ENCODE data around the gene FBLN1. TPM values are rescaled to one million over a fixed set of nuclear protein-coding genes. Genes with fewer than 3 reads are reported as not detected.

The FBLN1 gene
- total RNA-seq, 1 experiment from 2014 or later: 158 TPM

DNA sequence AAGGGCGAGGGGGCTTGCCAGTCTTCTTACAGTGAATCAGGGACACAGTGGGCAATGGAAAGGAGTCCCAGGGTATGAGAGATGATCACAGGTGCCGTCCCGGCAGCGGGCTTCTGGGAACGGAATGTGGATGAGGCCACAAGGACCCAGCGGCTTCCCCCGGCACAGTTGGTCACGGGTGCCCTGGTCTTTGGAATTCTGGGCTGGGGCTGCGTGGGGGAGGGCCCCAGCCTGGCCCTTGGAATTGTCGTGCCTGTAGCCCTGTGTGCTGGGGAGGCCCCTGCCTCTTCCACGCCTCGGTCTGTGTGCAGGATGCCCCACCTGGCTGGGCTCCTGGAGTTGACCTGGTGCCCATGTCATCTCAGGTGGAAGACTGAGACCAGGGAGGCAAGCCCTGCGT, 76.6 kb downstream of the FBLN1 start:
- no peak for TF ChIP-seq EZH2 (IDR thresholded peaks at IDR 0.05; ENCODE audit: low read depth)
- CTCF ChIA-PET: no interaction called here
- intact Hi-C loops (cut with micrococcal nuclease; ENCODE audit: unreplicated experiment): loop anchor here (5.0 to 10.0 kb wide), 2 partner anchors 253 to 535 kb away; no protein-coding TSS in a partner anchor

DNA sequence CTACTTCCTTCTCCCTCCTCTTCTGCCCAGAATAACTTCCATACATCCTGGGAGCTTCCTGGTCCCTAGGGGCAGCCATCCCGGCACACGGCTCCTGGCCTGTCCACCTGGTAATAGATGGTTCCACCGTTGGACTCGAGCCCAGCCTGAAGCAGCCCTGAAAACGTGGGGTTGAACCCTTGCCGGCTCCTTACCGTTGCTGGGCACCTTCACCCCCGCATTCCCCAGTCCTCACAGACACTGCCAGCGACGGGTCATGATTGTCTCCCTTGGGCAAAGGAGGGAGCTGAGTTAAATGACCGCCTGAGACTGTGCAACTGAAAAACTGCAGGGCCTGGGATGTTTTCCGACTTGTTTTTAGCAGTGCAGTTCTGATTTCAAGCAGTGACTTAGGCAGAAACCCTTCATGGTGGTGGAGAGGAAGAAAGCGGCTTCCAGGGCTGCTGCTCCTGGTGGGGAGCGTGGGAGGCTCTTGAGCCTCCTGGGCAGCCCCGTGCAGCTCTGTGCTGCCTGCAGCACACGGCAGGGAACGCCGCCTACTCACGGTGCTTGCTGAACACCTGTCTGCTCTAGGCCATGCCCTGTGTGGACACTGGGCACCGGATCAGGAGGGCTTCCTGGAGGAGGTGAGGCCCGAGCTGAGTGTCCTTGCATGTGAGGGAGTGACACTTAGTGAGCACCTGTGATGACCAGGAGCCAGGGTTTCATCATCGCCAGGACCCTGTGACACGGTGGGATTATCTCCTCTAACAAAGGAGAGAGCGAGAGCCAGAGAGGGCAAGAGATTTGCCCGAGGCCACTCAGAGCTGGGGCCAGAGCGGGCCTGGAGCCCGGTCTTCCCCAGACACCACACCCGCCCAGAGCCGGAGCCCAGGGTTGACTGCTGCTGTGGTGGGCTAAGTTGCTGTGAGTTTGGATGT, 77.4 kb downstream of the FBLN1 start:
- Histone ChIP-seq H3K27ac (no peak overlapping the region), H3K4me1 (replicated peaks; ENCODE audit: insufficient read depth) (no peaks in the 10 kb centered on the region), H3K36me3 (ENCODE audit: low read depth) (no peaks in the 10 kb centered on the region), H3K9me2 (ENCODE audit: insufficient read depth) (no peaks in the 10 kb centered on the region), H4K20me1 (ENCODE audit: insufficient read depth) (no peaks in the 10 kb centered on the region), H3K9me3 (ENCODE audit: insufficient read depth, low read depth) (no peaks in the 10 kb centered on the region), H3K4me2 (no peak overlapping the region), H3K79me2 (ENCODE audit: low read depth) (no peaks in the 10 kb centered on the region), H2AFZ (no peak overlapping the region), H3K27me3 (ENCODE audit: insufficient read depth, low read depth) (no peaks in the 10 kb centered on the region), H3F3A (ENCODE audit: insufficient read depth, low read depth) (no peaks in the 10 kb centered on the region), H3K4me3 (no peak overlapping the region)
- BruUV-seq (replicated peaks): no TSS peak
- POLR2A ChIA-PET (ENCODE audit: unreplicated experiment): no interaction called here
- no peak for TF ChIP-seq EZH2 (IDR thresholded peaks at IDR 0.05; ENCODE audit: low read depth)
- TF ChIP-seq, protein P1, sequence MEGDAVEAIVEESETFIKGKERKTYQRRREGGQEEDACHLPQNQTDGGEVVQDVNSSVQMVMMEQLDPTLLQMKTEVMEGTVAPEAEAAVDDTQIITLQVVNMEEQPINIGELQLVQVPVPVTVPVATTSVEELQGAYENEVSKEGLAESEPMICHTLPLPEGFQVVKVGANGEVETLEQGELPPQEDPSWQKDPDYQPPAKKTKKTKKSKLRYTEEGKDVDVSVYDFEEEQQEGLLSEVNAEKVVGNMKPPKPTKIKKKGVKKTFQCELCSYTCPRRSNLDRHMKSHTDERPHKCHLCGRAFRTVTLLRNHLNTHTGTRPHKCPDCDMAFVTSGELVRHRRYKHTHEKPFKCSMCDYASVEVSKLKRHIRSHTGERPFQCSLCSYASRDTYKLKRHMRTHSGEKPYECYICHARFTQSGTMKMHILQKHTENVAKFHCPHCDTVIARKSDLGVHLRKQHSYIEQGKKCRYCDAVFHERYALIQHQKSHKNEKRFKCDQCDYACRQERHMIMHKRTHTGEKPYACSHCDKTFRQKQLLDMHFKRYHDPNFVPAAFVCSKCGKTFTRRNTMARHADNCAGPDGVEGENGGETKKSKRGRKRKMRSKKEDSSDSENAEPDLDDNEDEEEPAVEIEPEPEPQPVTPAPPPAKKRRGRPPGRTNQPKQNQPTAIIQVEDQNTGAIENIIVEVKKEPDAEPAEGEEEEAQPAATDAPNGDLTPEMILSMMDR (conservative IDR thresholded peaks at IDR 0.05): no peak
- CTCF ChIA-PET: no interaction called here
- no peak for DNase-seq
- intact Hi-C loops (cut with micrococcal nuclease; ENCODE audit: unreplicated experiment): loop anchor here (5.0 to 10.0 kb wide), 2 partner anchors 252 to 535 kb away; no protein-coding TSS in a partner anchor

More for the DNA sequence above, 76.6 kb downstream of the FBLN1 start:
- no peak overlapping the region for H2AFZ ChIP-seq
- no peaks in the 10 kb centered on the region for H4K20me1 ChIP-seq (ENCODE audit: insufficient read depth)
- no peaks in the 10 kb centered on the region for H3K79me2 ChIP-seq (ENCODE audit: low read depth)
- no peaks in the 10 kb centered on the region for H3F3A ChIP-seq (ENCODE audit: insufficient read depth, low read depth)
- no peaks in the 10 kb centered on the region for H3K4me1 ChIP-seq (replicated peaks; ENCODE audit: insufficient read depth)
- no peak overlapping the region for H3K4me3 ChIP-seq
- H3K27ac ChIP-seq: no peak overlapping the region
- no peaks in the 10 kb centered on the region for H3K36me3 ChIP-seq (ENCODE audit: low read depth)
- no peaks in the 10 kb centered on the region for H3K9me2 ChIP-seq (ENCODE audit: insufficient read depth)
- H3K4me2 ChIP-seq: no peak overlapping the region
- DNase-seq: no peak
- POLR2A ChIA-PET (ENCODE audit: unreplicated experiment): no interaction called here
- no peaks in the 10 kb centered on the region for H3K9me3 ChIP-seq (ENCODE audit: insufficient read depth, low read depth)
- H3K27me3 ChIP-seq (ENCODE audit: insufficient read depth, low read depth): no peaks in the 10 kb centered on the region
- BruUV-seq (replicated peaks): no TSS peak

DNA sequence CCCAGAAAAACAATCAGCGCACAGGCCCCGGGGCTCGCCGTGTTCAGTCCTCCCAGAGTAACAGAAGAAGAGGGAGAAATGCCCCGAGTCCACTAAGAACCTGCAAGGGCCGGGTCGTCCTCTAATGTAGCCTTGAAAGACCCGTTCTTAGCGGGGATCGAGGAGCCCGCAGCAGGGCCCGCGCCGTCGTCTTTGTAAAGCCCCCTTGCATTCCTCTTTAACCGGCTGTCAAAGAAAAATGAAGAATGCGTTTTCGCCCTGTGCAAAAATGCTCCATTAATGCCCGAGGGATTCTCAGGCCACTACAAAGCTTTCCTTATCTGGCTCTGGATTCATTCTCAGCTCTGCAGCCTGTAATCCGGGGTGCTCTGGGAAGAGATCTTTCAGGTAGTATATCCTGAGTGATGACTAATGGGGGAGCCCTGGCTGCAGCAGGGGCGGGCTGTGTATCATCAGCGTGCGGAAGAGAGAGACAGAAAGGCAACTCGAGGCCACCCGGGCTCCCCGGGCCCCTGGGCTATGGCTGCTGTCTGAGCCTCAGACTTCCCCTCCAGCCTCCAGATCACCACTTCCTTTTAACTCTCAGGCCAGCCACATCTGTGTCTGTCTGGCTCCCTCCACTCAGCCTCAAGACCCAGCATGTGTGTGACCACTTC, 78.2 kb downstream of the FBLN1 start:
- no peak for TF ChIP-seq EZH2 (IDR thresholded peaks at IDR 0.05; ENCODE audit: low read depth)
- TF ChIP-seq, protein P1 (conservative IDR thresholded peaks at IDR 0.05): no peak
- Histone ChIP-seq H4K20me1 (ENCODE audit: insufficient read depth) (no peaks in the 10 kb centered on the region), H2AFZ (no peak overlapping the region), H3K4me1 (replicated peaks; ENCODE audit: insufficient read depth) (no peaks in the 10 kb centered on the region), H3K4me2 (no peak overlapping the region), H3K4me3 (no peak overlapping the region), H3K9me3 (ENCODE audit: insufficient read depth, low read depth) (no peaks in the 10 kb centered on the region), H3K9me2 (ENCODE audit: insufficient read depth) (no peaks in the 10 kb centered on the region), H3K27ac (no peak overlapping the region), H3F3A (ENCODE audit: insufficient read depth, low read depth) (no peaks in the 10 kb centered on the region), H3K79me2 (ENCODE audit: low read depth) (no peaks in the 10 kb centered on the region), H3K36me3 (ENCODE audit: low read depth) (no peaks in the 10 kb centered on the region), H3K27me3 (ENCODE audit: insufficient read depth, low read depth) (no peaks in the 10 kb centered on the region)
- no TSS peak for BruUV-seq (replicated peaks)
- intact Hi-C loops (cut with micrococcal nuclease; ENCODE audit: unreplicated experiment): no loop called here
- POLR2A ChIA-PET (ENCODE audit: unreplicated experiment): no interaction called here
- CTCF ChIA-PET: no interaction called here
- DNase-seq: no peak

All from PC-9 (cell line).